Natural killer cell (primary cell): ENCODE data around the gene GRIN2D. TPM values are rescaled to one million over a fixed set of nuclear protein-coding genes. Genes with fewer than 3 reads are reported as not detected.
A peak's percentile ranks its signal among the peaks of the same experiment; 100 is the strongest.

ENCODE experiments used
- ATAC-seq, 3 donors: fragments of 150-1000 bp in 2 of 3; fragments of 200-7000 bp in 1 of 3; cut with Tn5 transposase; 1 replicate in 1 of 3; 2 replicates in 2 of 3; pipeline ENCODE4 v1.10.0; 2021; ENCODE audit warnings: mild to moderate bottlenecking in 2 of 3, moderate library complexity in 2 of 3
- DNase-seq, 2 donors: peaks; one replicate each; pipeline versions ENCODE4 v3.0.0 to v3.0.0-alpha.2; 2013 to 2021; ENCODE audit warnings: mixed read lengths in 1 of 2
- H3K27ac ChIP-seq: one replicate; pipeline ENCODE4 v1.5.1; 2013; ENCODE audit warnings: mild to moderate bottlenecking, low read length
- H3K27me3 ChIP-seq: one replicate; pipeline ENCODE4 v1.6.1; 2013; ENCODE audit warnings: low read length; ENCODE audit not compliant: control insufficient read depth, insufficient read depth
- H3K36me3 ChIP-seq: one replicate; pipeline ENCODE4 v1.6.1; 2013; ENCODE audit warnings: low read length; ENCODE audit not compliant: control insufficient read depth, insufficient read depth
- H3K4me1 ChIP-seq: one replicate; pipeline ENCODE4 v1.6.1; 2013; ENCODE audit warnings: low read length; ENCODE audit not compliant: control insufficient read depth, insufficient read depth
- H3K4me3 ChIP-seq: one replicate; pipeline ENCODE4 v1.5.1; 2013; ENCODE audit warnings: low read length
- H3K9me3 ChIP-seq: one replicate; pipeline ENCODE4 v1.6.1; 2013; ENCODE audit warnings: low read length; ENCODE audit not compliant: control insufficient read depth, insufficient read depth
- H3K27ac Mint-ChIP-seq, 2 donors: one replicate each; pipeline ENCODE4 v1.8.0; 2022; ENCODE audit warnings: mild to moderate bottlenecking in 2 of 2, mixed read lengths in 2 of 2, moderate library complexity in 1 of 2
- H3K27me3 Mint-ChIP-seq, 2 donors: one replicate each; pipeline ENCODE4 v1.8.0; 2022; ENCODE audit warnings: low read depth in 2 of 2, mixed read lengths in 2 of 2
- H3K36me3 Mint-ChIP-seq: one replicate; pipeline ENCODE4 v1.8.0; 2022; ENCODE audit warnings: mixed read lengths
- H3K4me1 Mint-ChIP-seq, 2 donors: one replicate each; pipeline ENCODE4 v1.8.0; 2022; ENCODE audit warnings: mixed read lengths in 2 of 2
- H3K4me3 Mint-ChIP-seq: one replicate; pipeline ENCODE4 v1.8.0; 2022; ENCODE audit warnings: mild to moderate bottlenecking, moderate library complexity, mixed read lengths
- H3K9me3 Mint-ChIP-seq, 2 donors: one replicate each; pipeline ENCODE4 v1.8.0; 2022; ENCODE audit warnings: mixed read lengths in 2 of 2
- WGBS: methylation state at CpG from one replicate; pipeline ENCODE4 v1.1.7; 2013; ENCODE audit warnings: missing lambda C conversion rate; ENCODE audit not compliant: insufficient coverage; 5-methylcytosine and 5-hydroxymethylcytosine counted together
- intact Hi-C: fragments of 100-400 bp; cut with micrococcal nuclease; formaldehyde crosslinking; loops from one replicate; pipeline ENCODE4 v1.14.2; 2022
- total RNA-seq, 4 donors: library from RNA; stranded (reverse); fragments of 120-200 nt in 1 of 4; gene quantifications; one replicate each; pipeline versions ENCODE4 v1.2.3 to v1.2.4, GENCODE V29; 2013 to 2022
- TF ChIP-seq, protein P1 (sequence below): fragments of 200-600 bp; IDR thresholded peaks from one replicate; pipeline ENCODE4 v1.8.0; 2022; ENCODE audit warnings: antibody characterized with exemption

The GRIN2D gene
- total RNA-seq, 3 donors from 2014 or later (not counting 1 experiment from before 2014, with no cell fraction given), result 0.05 to 0.28 (median 0.07) TPM

DNA sequence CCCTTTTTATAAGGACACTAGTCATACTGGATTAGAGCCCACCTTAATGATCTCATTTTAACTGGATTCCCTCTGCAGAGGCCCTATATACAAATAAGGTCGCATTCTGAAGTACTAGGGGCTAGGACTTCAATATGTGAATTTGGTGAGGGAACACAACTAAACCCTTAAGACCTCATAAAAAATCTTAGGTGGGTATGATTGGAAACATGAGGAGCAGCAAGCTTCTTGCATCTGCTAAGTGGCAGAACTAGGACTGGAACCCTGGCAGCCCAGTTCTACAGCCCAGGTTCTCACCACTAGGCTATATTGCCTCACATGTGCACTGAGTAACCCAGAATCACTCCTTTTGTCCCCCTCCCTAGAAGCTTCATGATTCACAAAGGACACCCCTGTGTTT lies 35.2 kb downstream of the GRIN2D start:
- intact Hi-C loops, result no loop called here
- no CpG with 5 or more reads among the region's 1 CpG for WGBS
- no peaks in the 10 kb centered on the region for H3K9me3 Mint-ChIP-seq

DNA sequence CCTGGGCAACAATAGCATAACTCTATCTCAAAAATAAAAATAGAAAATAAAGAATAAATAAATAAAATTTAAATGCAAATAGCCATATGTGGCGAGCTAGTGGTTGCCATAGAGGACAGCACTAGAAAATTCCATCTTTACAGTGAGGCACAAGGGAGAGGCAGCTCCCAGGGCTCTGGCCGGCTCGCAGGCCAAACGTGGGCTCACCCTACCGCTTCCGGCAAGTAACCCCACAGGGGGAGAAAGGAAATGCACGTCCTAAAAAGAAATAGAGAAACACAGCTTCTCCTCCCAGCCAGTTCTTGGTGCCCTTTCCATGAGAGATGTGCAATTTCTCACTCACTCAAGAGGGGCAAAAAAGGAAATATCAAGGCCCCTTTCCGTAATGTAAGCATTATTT lies 39.9 kb downstream of the GRIN2D start:
- intact Hi-C loops, result no loop called here
- no peak overlapping the region for H3K4me3 ChIP-seq
- TF ChIP-seq, protein P1, sequence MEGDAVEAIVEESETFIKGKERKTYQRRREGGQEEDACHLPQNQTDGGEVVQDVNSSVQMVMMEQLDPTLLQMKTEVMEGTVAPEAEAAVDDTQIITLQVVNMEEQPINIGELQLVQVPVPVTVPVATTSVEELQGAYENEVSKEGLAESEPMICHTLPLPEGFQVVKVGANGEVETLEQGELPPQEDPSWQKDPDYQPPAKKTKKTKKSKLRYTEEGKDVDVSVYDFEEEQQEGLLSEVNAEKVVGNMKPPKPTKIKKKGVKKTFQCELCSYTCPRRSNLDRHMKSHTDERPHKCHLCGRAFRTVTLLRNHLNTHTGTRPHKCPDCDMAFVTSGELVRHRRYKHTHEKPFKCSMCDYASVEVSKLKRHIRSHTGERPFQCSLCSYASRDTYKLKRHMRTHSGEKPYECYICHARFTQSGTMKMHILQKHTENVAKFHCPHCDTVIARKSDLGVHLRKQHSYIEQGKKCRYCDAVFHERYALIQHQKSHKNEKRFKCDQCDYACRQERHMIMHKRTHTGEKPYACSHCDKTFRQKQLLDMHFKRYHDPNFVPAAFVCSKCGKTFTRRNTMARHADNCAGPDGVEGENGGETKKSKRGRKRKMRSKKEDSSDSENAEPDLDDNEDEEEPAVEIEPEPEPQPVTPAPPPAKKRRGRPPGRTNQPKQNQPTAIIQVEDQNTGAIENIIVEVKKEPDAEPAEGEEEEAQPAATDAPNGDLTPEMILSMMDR, result no peak
- H3K9me3 Mint-ChIP-seq, result no peaks in the 10 kb centered on the region
- H3K4me1 Mint-ChIP-seq, result no peaks in the 10 kb centered on the region
- H3K9me3 ChIP-seq, result no peaks in the 10 kb centered on the region
- H3K27me3 ChIP-seq, result no peaks in the 10 kb centered on the region
- no peaks in the 10 kb centered on the region for H3K36me3 Mint-ChIP-seq
- peaks cover 10 to 24% of the 10 kb centered on the region in 2 donors for H3K27me3 Mint-ChIP-seq
- no peak for DNase-seq
- ATAC-seq, result no peak
- H3K27ac Mint-ChIP-seq, result no peak overlapping the region
- WGBS, result 69% methylated on average over 7 of the region's 8 CpGs
- no peaks in the 10 kb centered on the region for H3K4me1 ChIP-seq
- no peak overlapping the region for H3K27ac ChIP-seq
- H3K36me3 ChIP-seq, result no peaks in the 10 kb centered on the region
- H3K4me3 Mint-ChIP-seq, result no peak overlapping the region

More for the DNA sequence above, 35.2 kb downstream of the GRIN2D start:
- no peaks in the 10 kb centered on the region for H3K27me3 ChIP-seq
- H3K4me1 ChIP-seq, result no peaks in the 10 kb centered on the region
- no peak for ATAC-seq
- no peak overlapping the region for H3K4me3 ChIP-seq
- Mint-ChIP-seq H3K4me1 (peaks cover 5 to 6% of the 10 kb centered on the region in 2 donors), H3K36me3 (no peaks in the 10 kb centered on the region), H3K4me3 (no peak overlapping the region), H3K27ac (no peak overlapping the region), H3K27me3 (peaks cover 0 to 6% of the 10 kb centered on the region in 2 donors)
- H3K9me3 ChIP-seq, result no peaks in the 10 kb centered on the region
- TF ChIP-seq, protein P1, result no peak
- no peaks in the 10 kb centered on the region for H3K36me3 ChIP-seq
- H3K27ac ChIP-seq, result no peak overlapping the region
- no peak for DNase-seq

DNA sequence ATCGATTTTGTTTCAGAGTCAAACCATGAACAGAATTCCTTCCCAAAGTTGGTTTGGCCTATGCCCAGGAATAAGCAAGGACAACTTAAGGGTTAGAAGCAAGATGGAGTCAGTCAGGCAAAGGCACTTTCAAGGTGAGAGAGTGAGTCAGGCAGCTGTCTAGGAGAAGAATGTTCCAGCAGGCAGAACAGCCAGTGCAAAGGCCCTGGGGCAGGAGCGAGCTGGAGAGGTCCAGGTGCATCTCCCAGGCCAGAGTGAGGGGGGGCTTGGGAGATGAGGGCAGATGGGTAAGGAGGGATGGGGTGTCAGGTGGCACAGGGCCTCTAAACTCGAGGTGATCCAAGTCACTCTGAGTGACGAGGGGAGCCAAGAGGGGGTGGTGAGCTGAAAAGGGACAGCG lies 43.1 kb downstream of the GRIN2D start:
- H3K9me3 ChIP-seq, result no peaks in the 10 kb centered on the region
- H3K4me3 ChIP-seq, result no peak overlapping the region
- Mint-ChIP-seq H3K9me3 (no peaks in the 10 kb centered on the region), H3K4me3 (no peak overlapping the region), H3K27ac (no peak overlapping the region), H3K36me3 (no peaks in the 10 kb centered on the region), H3K4me1 (no peaks in the 10 kb centered on the region), H3K27me3 (peaks cover 16 to 28% of the 10 kb centered on the region in 2 donors)
- DNase-seq (no peak), ATAC-seq (no peak)
- no peak overlapping the region for H3K27ac ChIP-seq
- TF ChIP-seq, protein P1, result no peak
- H3K36me3 ChIP-seq, result no peaks in the 10 kb centered on the region
- H3K27me3 ChIP-seq, result peaks cover 3% of the 10 kb centered on the region
- intact Hi-C loops, result no loop called here
- no peaks in the 10 kb centered on the region for H3K4me1 ChIP-seq
- WGBS, result 79% methylated on average over 5 of the region's 5 CpGs

DNA sequence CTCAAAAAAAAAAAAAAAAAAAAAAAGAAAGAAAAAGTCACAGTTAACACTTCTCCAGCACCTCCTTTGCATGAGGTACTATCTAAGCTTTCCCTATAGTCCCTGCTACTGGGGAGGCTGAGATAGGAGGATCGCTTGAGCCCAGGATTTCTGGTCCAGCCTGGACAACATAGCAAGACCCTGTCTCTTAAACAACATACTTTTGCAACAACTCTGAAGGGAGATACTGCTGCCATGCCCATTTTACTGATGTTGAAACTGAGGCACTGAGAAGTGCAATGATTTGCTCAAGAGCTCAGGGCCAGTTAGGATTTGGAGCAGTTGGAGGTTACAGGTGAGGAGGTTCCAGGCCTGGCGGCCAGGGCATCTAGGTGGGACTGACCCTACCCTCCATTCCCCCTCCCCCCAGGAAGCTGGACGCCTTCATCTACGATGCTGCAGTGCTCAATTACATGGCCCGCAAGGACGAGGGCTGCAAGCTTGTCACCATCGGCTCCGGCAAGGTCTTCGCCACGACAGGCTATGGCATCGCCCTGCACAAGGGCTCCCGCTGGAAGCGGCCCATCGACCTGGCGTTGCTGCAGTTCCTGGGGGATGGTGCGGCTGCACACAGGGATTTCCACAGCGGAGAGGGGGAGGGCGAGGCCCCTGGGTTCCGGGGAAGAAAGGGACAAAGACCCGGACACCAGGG lies 48.0 kb downstream of the GRIN2D start:
- Mint-ChIP-seq H3K4me3 (peak overlapping the region; percentile 61), H3K27ac (no peak overlapping the region), H3K9me3 (no peaks in the 10 kb centered on the region), H3K27me3 (peaks cover 23 to 28% of the 10 kb centered on the region in 2 donors), H3K4me1 (peaks cover 24% of the 10 kb centered on the region in 2 donors), H3K36me3 (no peaks in the 10 kb centered on the region)
- peaks cover 25% of the 10 kb centered on the region for H3K4me1 ChIP-seq
- DNase-seq, result no peak
- intact Hi-C loops, result no loop called here
- WGBS, result 96% methylated on average over 19 of the region's 20 CpGs
- TF ChIP-seq, protein P1, result no peak
- H3K27me3 ChIP-seq, result peaks cover 20% of the 10 kb centered on the region
- no peak for ATAC-seq
- H3K9me3 ChIP-seq, result no peaks in the 10 kb centered on the region
- no peak overlapping the region for H3K4me3 ChIP-seq
- no peaks in the 10 kb centered on the region for H3K36me3 ChIP-seq
- H3K27ac ChIP-seq, result no peak overlapping the region
